Measurements from ENCODE around the gene RSRP1. TPM values are rescaled to one million over a fixed set of nuclear protein-coding genes. Genes with fewer than 3 reads are reported as not detected.

The RSRP1 gene
- total and polyA plus RNA-seq, 2 of the 13 experiments (the other 11 are each of a cell fraction or from before 2014, with no cell fraction given) = 43.9 to 52.8 TPM

DNA sequence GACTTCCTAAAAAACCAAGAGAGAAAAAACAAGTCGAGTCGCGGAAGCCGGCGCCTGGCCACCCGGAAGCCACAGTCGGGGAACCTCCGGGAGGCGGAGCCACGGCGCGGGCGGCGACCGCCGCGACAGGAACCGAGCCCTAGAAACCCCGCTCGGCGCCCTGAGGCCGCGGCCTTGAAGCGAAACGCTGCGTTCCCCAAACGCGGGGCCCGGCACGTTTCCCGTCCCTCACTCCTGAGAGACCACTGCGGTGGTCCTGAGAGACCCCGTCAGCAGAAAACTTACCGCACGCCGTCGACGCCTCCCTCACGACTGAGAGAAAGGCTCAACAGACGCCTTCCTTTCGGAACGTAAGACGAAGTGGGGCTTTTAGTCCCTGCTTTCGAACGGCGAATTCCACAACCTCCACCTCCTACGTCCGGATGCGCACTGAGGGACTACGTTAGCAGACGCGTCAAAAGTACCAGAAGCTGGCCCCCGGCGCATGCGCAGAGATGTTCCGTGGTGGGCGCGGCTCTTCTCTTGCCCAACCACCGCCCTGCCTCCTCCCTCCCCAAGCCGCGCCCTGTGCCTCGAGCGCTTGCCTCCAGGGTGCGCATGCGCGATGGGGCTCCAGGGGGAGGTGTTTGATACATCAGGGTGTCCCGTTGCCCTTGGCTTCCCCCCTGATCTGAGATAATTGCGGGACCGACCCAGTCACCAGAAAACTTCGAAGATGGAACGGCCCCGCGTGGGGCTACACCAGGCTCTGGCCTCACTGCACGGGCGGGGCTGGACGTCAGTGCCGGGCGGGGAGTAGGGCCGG lies at the start of gene RSRP1 (continued):
- TF ChIP-seq, protein P1, sequence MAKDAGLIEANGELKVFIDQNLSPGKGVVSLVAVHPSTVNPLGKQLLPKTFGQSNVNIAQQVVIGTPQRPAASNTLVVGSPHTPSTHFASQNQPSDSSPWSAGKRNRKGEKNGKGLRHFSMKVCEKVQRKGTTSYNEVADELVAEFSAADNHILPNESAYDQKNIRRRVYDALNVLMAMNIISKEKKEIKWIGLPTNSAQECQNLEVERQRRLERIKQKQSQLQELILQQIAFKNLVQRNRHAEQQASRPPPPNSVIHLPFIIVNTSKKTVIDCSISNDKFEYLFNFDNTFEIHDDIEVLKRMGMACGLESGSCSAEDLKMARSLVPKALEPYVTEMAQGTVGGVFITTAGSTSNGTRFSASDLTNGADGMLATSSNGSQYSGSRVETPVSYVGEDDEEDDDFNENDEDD (CRISPR knock-in tag; IDR thresholded peaks at IDR 0.05; ENCODE audit: borderline replicate concordance) = peak; percentile 51; the same call in 1 of the 2 replicates
- TF ChIP-seq XRCC5 (optimal IDR thresholded peaks at IDR 0.05; ENCODE audit: low read length) (peak; percentile 57), PLRG1 (conservative IDR thresholded peaks at IDR 0.05) (no peak), HHEX (CRISPR knock-in tag; IDR thresholded peaks at IDR 0.05) (no peak), ZNF160 (CRISPR knock-in tag; IDR thresholded peaks at IDR 0.05) (peak; percentile 34; the same call in 1 of the 2 replicates), ZNF274 (CRISPR knock-in tag; IDR thresholded peaks at IDR 0.05) (peak; percentile 69), FOXC1 (CRISPR knock-in tag; IDR thresholded peaks at IDR 0.05; ENCODE audit: borderline replicate concordance) (peak; percentile 75; the same call in 1 of the 2 replicates), MZF1 (CRISPR knock-in tag; IDR thresholded peaks at IDR 0.05; ENCODE audit: borderline replicate concordance) (peak; percentile 84), KDM2A (CRISPR knock-in tag; IDR thresholded peaks at IDR 0.05; ENCODE audit: borderline replicate concordance, low read depth) (peak; percentile 96), ZNF530 (CRISPR knock-in tag; IDR thresholded peaks at IDR 0.05; ENCODE audit: low read depth) (no peak), RBM22 (optimal IDR thresholded peaks at IDR 0.05; ENCODE audit: low read length) (peak; percentile 94), MIXL1 (CRISPR knock-in tag; IDR thresholded peaks at IDR 0.05) (peak; percentile 45; the same call in 1 of the 2 replicates)
- TF ChIP-seq, protein P2, sequence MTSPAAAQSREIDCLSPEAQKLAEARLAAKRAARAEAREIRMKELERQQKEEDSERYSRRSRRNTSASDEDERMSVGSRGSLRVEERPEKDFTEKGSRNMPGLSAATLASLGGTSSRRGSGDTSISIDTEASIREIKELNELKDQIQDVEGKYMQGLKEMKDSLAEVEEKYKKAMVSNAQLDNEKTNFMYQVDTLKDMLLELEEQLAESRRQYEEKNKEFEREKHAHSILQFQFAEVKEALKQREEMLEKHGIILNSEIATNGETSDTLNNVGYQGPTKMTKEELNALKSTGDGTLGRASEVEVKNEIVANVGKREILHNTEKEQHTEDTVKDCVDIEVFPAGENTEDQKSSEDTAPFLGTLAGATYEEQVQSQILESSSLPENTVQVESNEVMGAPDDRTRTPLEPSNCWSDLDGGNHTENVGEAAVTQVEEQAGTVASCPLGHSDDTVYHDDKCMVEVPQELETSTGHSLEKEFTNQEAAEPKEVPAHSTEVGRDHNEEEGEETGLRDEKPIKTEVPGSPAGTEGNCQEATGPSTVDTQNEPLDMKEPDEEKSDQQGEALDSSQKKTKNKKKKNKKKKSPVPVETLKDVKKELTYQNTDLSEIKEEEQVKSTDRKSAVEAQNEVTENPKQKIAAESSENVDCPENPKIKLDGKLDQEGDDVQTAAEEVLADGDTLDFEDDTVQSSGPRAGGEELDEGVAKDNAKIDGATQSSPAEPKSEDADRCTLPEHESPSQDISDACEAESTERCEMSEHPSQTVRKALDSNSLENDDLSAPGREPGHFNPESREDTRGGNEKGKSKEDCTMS (CRISPR knock-in tag; conservative IDR thresholded peaks at IDR 0.05) = 0 out of 2 replicates have a peak, but pooled peaks have one; percentile 58
- TF ChIP-seq, protein P3, sequence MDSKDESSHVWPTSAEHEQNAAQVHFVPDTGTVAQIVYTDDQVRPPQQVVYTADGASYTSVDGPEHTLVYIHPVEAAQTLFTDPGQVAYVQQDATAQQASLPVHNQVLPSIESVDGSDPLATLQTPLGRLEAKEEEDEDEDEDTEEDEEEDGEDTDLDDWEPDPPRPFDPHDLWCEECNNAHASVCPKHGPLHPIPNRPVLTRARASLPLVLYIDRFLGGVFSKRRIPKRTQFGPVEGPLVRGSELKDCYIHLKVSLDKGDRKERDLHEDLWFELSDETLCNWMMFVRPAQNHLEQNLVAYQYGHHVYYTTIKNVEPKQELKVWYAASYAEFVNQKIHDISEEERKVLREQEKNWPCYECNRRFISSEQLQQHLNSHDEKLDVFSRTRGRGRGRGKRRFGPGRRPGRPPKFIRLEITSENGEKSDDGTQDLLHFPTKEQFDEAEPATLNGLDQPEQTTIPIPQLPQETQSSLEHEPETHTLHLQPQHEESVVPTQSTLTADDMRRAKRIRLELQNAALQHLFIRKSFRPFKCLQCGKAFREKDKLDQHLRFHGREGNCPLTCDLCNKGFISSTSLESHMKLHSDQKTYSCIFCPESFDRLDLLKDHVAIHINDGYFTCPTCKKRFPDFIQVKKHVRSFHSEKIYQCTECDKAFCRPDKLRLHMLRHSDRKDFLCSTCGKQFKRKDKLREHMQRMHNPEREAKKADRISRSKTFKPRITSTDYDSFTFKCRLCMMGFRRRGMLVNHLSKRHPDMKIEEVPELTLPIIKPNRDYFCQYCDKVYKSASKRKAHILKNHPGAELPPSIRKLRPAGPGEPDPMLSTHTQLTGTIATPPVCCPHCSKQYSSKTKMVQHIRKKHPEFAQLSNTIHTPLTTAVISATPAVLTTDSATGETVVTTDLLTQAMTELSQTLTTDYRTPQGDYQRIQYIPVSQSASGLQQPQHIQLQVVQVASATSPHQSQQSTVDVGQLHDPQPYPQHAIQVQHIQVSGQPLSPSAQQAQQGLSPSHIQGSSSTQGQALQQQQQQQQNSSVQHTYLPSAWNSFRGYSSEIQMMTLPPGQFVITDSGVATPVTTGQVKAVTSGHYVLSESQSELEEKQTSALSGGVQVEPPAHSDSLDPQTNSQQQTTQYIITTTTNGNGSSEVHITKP (CRISPR knock-in tag; IDR thresholded peaks at IDR 0.05; ENCODE audit: low read depth) = peak; percentile 48; the same call in 1 of the 2 replicates
- TF ChIP-seq, protein P4, sequence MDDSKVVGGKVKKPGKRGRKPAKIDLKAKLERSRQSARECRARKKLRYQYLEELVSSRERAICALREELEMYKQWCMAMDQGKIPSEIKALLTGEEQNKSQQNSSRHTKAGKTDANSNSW (CRISPR knock-in tag; IDR thresholded peaks at IDR 0.05; ENCODE audit: borderline replicate concordance) = peak; percentile 78; the same call in 1 of the 2 replicates
- TF ChIP-seq, protein P5, sequence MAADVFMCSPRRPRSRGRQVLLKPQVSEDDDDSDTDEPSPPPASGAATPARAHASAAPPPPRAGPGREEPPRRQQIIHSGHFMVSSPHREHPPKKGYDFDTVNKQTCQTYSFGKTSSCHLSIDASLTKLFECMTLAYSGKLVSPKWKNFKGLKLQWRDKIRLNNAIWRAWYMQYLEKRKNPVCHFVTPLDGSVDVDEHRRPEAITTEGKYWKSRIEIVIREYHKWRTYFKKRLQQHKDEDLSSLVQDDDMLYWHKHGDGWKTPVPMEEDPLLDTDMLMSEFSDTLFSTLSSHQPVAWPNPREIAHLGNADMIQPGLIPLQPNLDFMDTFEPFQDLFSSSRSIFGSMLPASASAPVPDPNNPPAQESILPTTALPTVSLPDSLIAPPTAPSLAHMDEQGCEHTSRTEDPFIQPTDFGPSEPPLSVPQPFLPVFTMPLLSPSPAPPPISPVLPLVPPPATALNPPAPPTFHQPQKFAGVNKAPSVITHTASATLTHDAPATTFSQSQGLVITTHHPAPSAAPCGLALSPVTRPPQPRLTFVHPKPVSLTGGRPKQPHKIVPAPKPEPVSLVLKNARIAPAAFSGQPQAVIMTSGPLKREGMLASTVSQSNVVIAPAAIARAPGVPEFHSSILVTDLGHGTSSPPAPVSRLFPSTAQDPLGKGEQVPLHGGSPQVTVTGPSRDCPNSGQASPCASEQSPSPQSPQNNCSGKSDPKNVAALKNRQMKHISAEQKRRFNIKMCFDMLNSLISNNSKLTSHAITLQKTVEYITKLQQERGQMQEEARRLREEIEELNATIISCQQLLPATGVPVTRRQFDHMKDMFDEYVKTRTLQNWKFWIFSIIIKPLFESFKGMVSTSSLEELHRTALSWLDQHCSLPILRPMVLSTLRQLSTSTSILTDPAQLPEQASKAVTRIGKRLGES (CRISPR knock-in tag; IDR thresholded peaks at IDR 0.05; ENCODE audit: borderline replicate concordance) = no peak
